ENCODE results near the gene IL1A.

Gene IL1A

DNA sequence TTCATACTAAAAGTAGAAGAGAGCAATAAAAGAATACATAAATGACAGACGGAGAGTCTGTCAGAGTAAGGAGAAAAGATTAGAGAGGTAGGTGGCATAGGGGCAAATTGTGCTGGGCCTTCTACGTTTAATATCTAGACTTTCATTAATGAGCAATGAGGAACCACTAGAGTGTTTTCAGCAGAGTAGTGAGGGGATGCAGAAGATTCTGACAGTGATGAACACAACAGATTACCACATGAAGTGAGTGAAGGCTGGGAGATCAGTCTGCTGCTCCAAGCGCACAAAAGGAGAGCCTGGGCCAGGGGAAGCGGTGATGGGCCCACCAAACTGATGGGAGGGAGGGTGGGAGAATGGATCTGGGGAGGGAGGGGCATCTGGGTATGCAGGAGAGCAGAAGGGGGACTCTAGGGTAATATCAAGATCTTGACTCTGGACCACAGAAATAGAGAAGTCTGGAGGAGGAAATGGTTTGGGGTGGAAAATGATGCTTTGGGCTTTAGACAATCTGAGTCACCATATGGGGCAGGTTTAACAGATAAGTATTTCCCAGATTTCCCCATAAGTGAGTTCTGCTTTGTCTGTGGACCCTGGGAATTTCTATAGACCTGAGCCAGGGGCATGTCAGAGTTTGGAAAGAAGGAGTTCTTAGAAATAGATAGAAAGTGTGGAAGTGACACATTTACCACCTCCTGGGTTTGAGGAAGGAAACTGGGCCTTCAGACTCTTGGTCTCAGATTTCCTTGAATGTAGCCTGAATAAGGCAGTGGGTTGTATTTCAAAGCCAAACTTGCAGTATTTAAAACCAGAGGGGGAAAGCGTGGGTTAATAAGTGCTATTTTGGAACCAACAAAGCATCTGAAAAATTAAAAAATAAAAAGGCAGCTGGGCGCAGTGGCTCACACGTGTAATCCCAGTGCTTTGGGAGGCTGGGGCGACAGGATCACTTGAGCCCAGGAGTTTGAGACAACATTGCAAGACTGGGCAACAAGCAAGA, 15.0 kb upstream of the IL1A start:
- H3K36me3 ChIP-seq (ENCODE audit: insufficient read depth, low read length) = no peaks in the 10 kb centered on the region
- H3K4me3 ChIP-seq (ENCODE audit: low read length) = no peak overlapping the region
- no peak overlapping the region for H3K27ac ChIP-seq (ENCODE audit: low read depth, low read length)
- no peaks in the 10 kb centered on the region for H3K9me3 ChIP-seq (ENCODE audit: insufficient read depth, low read depth, low read length)
- H3K4me1 ChIP-seq (ENCODE audit: insufficient read depth, low read length) = no peaks in the 10 kb centered on the region
- no peak overlapping the region for H3K9ac ChIP-seq (ENCODE audit: low read depth, low read length)
- 90% methylated on average over 8 of the region's 8 CpGs for WGBS
- H3K27me3 ChIP-seq (ENCODE audit: insufficient read depth, low read length) = no peaks in the 10 kb centered on the region

DNA sequence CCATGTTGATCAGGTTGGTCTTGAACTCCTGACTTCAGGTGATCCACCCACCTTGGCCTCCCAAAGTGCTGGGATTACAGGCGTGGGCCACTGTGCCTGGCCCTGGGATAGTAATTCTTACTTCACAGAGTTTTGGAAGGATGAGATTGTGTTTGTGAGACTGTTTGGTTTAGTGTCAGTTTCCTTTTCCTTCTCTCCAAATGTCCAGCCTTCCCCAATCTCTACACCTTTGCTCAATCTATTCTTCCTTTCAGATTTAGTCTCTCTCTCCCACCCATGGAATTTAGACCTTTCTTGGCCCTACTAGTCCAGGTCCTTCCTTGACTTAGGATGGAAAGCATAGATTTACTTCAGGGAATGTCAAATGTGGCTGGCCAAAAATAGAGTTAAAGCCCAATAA, 12.2 kb upstream of the IL1A start:
- H3K27me3 ChIP-seq (ENCODE audit: insufficient read depth, low read length) = no peaks in the 10 kb centered on the region
- WGBS = 0% methylated on average over 1 of the region's 1 CpG

DNA sequence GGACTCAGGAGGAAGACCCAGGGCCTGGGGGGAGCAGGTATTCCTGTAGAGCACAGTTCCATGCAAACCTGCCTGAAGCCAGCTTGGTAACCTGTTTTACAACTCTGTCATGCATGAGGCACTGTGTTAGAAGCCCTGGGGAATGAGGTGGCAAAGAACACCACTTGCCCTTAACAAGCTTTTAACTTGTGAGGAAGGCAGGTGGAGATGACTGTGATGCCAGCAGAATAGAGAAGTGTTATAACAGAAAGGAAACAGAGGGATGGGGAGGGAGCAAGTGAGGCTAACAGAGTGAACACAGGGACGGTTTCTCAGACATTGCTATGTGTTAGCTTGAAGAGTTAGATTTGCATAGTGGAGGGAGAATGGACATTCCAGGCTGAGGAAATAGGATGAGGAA, 11.5 kb upstream of the IL1A start:
- H3K9me3 ChIP-seq (ENCODE audit: insufficient read depth, low read depth, low read length) = no peaks in the 10 kb centered on the region
- no peak overlapping the region for H3K27ac ChIP-seq (ENCODE audit: low read depth, low read length)
- H3K9ac ChIP-seq (ENCODE audit: low read depth, low read length) = no peak overlapping the region
- no peak overlapping the region for H3K4me3 ChIP-seq (ENCODE audit: low read length)
- no peaks in the 10 kb centered on the region for H3K36me3 ChIP-seq (ENCODE audit: insufficient read depth, low read length)
- WGBS = 80% methylated on average over 1 of the region's 1 CpG
- peaks cover 5% of the 10 kb centered on the region; the same call in 1 of the 2 replicates for H3K4me1 ChIP-seq (ENCODE audit: insufficient read depth, low read length)
- no peaks in the 10 kb centered on the region for H3K27me3 ChIP-seq (ENCODE audit: insufficient read depth, low read length)

More for the DNA sequence above, 12.2 kb upstream of the IL1A start:
- Histone ChIP-seq H3K27ac (ENCODE audit: low read depth, low read length) (no peak overlapping the region), H3K9ac (ENCODE audit: low read depth, low read length) (no peak overlapping the region), H3K4me1 (ENCODE audit: insufficient read depth, low read length) (peaks cover 1% of the 10 kb centered on the region; the same call in 1 of the 2 replicates), H3K4me3 (ENCODE audit: low read length) (no peak overlapping the region), H3K36me3 (ENCODE audit: insufficient read depth, low read length) (no peaks in the 10 kb centered on the region), H3K9me3 (ENCODE audit: insufficient read depth, low read depth, low read length) (no peaks in the 10 kb centered on the region)

DNA sequence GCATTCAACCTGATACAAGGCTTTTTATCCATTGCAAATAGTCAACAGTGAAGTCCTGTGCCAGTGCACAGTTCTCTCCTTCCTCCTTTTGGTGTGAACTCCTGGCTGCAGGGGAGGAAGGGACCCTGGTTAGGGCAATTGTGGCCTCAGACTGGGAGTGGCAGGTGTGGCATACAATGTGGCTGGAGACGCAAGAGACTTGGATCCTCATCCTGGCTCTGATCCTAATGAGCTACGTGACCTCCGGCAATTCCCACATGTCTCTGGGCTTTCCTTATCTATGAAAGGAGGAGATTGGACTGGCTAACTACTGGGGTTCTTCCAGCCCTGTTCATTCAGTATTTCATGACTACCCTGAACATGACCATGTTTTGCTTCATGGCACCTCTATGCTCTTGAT, 10.5 kb upstream of the IL1A start:
- WGBS = 97% methylated on average over 3 of the region's 3 CpGs
- H3K27ac ChIP-seq (ENCODE audit: low read depth, low read length) = no peak overlapping the region
- no peaks in the 10 kb centered on the region for H3K36me3 ChIP-seq (ENCODE audit: insufficient read depth, low read length)
- H3K4me1 ChIP-seq (ENCODE audit: insufficient read depth, low read length) = peaks cover 5% of the 10 kb centered on the region; the same call in 1 of the 2 replicates
- no peak overlapping the region for H3K4me3 ChIP-seq (ENCODE audit: low read length)
- H3K27me3 ChIP-seq (ENCODE audit: insufficient read depth, low read length) = no peaks in the 10 kb centered on the region
- no peaks in the 10 kb centered on the region for H3K9me3 ChIP-seq (ENCODE audit: insufficient read depth, low read depth, low read length)
- H3K9ac ChIP-seq (ENCODE audit: low read depth, low read length) = no peak overlapping the region

DNA sequence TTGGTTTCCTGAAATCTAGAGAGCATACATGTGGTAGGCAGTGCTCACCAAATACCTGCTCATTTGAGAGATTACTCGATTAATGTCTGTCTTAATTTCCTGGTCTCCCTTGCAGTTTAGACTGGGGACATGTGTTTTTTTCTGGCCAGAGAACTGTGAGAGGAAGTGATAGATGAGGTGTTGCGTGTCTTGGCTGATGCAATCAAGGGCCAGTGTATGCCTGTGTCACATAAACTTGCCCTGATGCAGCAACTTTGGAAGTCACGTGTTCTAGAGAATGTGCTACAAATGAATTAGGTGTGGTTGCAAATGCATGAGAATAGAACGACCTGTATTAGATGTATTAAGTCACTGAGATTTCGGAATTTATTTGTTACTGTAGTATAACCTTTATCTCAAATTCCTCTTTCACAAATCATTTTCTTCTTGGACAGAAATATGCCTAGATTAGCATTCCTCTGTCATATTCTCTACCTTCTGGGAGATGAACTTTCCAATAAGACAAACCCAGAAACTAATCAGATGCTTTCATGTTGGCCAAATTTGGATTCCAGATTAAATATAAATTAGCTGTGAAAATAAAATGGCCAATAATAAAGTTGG, 9.9 kb upstream of the IL1A start:
- Histone ChIP-seq H3K27ac (ENCODE audit: low read depth, low read length) (no peak overlapping the region), H3K4me1 (ENCODE audit: insufficient read depth, low read length) (peaks cover 5% of the 10 kb centered on the region; the same call in 1 of the 2 replicates), H3K9me3 (ENCODE audit: insufficient read depth, low read depth, low read length) (no peaks in the 10 kb centered on the region), H3K9ac (ENCODE audit: low read depth, low read length) (no peak overlapping the region), H3K4me3 (ENCODE audit: low read length) (no peak overlapping the region), H3K27me3 (ENCODE audit: insufficient read depth, low read length) (no peaks in the 10 kb centered on the region), H3K36me3 (ENCODE audit: insufficient read depth, low read length) (no peaks in the 10 kb centered on the region)
- 95% methylated on average over 4 of the region's 5 CpGs for WGBS

DNA sequence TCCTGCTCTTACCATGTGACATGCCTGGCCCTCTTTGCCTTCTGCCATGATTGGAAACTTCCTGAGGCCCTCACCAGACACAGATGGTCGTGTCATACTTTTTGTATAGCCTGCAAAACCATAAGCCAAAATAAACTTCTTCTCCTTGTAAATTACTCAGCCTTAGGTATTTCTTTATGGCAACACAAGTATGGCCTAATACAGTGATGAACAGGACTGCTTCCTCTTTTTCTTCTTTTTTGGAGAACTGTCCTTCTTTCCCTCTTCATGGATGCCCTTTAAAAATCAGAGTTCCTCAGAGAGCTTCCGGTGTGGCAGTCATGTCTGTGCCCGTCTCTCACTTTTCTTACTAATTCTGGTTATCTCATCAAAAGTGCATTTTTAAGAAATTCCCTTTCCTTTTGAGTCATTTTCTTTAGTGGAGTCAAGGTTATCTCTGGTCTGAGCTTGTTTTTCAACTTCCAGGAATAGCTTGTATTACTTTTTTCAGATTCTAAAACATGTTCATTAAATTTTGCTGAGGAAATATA, 9.2 kb upstream of the IL1A start:
- Histone ChIP-seq H3K4me1 (ENCODE audit: insufficient read depth, low read length) (peaks cover 5% of the 10 kb centered on the region; the same call in 1 of the 2 replicates), H3K9ac (ENCODE audit: low read depth, low read length) (no peak overlapping the region), H3K27me3 (ENCODE audit: insufficient read depth, low read length) (no peaks in the 10 kb centered on the region), H3K9me3 (ENCODE audit: insufficient read depth, low read depth, low read length) (no peaks in the 10 kb centered on the region), H3K36me3 (ENCODE audit: insufficient read depth, low read length) (no peaks in the 10 kb centered on the region), H3K4me3 (ENCODE audit: low read length) (no peak overlapping the region), H3K27ac (ENCODE audit: low read depth, low read length) (no peak overlapping the region)
- WGBS = 95% methylated on average over 3 of the region's 3 CpGs

DNA sequence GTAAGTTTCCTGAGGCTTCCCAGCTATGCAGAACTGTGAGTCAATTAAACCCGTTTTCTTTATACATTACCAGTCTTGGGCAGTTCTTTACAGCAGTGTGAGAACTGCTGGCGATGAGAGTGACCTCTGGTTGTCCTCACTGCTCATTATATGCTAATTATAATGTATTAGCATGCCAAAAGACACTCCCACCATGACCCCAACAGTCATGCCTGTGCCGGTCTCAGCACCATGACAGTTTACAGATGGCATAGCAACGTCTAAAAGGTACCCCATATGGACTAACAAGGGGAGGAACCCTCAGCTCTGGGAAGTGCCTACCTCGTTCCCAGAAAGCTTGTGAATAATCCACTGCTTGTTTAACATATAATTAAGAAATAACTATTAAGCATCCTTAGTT, 8.1 kb upstream of the IL1A start:
- Histone ChIP-seq H3K36me3 (ENCODE audit: insufficient read depth, low read length) (no peaks in the 10 kb centered on the region), H3K4me1 (ENCODE audit: insufficient read depth, low read length) (peaks cover 5% of the 10 kb centered on the region; the same call in 1 of the 2 replicates), H3K27ac (ENCODE audit: low read depth, low read length) (no peak overlapping the region), H3K9ac (ENCODE audit: low read depth, low read length) (no peak overlapping the region), H3K27me3 (ENCODE audit: insufficient read depth, low read length) (no peaks in the 10 kb centered on the region), H3K4me3 (ENCODE audit: low read length) (no peak overlapping the region), H3K9me3 (ENCODE audit: insufficient read depth, low read depth, low read length) (no peaks in the 10 kb centered on the region)
- 82% methylated on average over 4 of the region's 5 CpGs for WGBS

DNA sequence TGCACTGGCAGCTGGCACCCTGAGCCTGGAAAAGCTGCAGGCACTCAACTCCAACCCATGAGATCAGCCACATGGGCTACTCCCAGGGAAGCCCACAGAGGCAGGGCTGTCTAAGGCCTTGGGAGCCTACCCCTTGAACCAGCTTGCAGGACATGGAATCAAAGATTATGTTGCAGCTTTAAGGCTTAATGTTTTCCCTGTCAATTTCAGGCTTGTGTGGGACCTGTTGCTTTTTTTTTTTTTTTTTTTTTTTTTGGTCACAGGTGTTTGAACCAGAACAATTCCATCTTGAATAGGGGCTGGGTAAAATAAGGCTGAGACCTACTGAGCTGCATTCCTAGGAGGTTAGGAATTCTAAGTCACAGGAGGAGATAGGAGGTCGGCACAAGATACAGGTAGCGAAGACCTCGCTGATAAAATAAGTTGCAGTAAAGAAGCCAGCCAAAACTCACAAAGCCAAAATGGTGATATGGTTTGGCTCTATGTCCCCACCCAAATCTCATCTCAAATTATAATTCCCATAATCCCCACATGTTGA, 7.5 kb upstream of the IL1A start:
- H3K9me3 ChIP-seq (ENCODE audit: insufficient read depth, low read depth, low read length) = no peaks in the 10 kb centered on the region
- H3K27me3 ChIP-seq (ENCODE audit: insufficient read depth, low read length) = no peaks in the 10 kb centered on the region
- H3K9ac ChIP-seq (ENCODE audit: low read depth, low read length) = no peak overlapping the region
- H3K4me3 ChIP-seq (ENCODE audit: low read length) = no peak overlapping the region
- 98% methylated on average over 3 of the region's 3 CpGs for WGBS
- H3K36me3 ChIP-seq (ENCODE audit: insufficient read depth, low read length) = no peaks in the 10 kb centered on the region
- no peak overlapping the region for H3K27ac ChIP-seq (ENCODE audit: low read depth, low read length)
- peaks cover 5% of the 10 kb centered on the region; the same call in 1 of the 2 replicates for H3K4me1 ChIP-seq (ENCODE audit: insufficient read depth, low read length)

DNA sequence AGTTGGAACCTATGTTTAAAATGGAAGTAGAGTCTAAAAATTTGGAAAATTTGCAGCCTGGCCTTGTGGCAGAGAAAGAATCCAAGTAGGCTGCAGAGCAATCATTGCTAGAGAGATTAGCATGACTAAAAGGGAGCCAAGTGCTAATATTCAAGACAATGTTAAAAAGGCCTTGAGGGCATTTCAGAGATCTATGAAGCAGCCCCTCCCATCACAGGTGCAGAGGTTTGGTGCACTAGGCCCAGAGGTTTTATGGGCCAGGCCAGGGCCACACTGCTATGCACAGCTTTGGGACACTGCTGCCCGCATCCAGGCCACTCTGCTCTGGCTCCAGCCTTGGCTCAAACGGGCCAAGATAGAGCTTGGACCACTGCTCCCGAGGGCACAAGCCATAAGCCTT, 6.7 kb upstream of the IL1A start:
- no peak overlapping the region for H3K4me3 ChIP-seq (ENCODE audit: low read length)
- no peak overlapping the region for H3K27ac ChIP-seq (ENCODE audit: low read depth, low read length)
- H3K27me3 ChIP-seq (ENCODE audit: insufficient read depth, low read length) = no peaks in the 10 kb centered on the region
- peaks cover 5% of the 10 kb centered on the region; the same call in 1 of the 2 replicates for H3K4me1 ChIP-seq (ENCODE audit: insufficient read depth, low read length)
- 91% methylated on average over 3 of the region's 3 CpGs for WGBS
- no peaks in the 10 kb centered on the region for H3K36me3 ChIP-seq (ENCODE audit: insufficient read depth, low read length)
- H3K9me3 ChIP-seq (ENCODE audit: insufficient read depth, low read depth, low read length) = no peaks in the 10 kb centered on the region
- no peak overlapping the region for H3K9ac ChIP-seq (ENCODE audit: low read depth, low read length)

DNA sequence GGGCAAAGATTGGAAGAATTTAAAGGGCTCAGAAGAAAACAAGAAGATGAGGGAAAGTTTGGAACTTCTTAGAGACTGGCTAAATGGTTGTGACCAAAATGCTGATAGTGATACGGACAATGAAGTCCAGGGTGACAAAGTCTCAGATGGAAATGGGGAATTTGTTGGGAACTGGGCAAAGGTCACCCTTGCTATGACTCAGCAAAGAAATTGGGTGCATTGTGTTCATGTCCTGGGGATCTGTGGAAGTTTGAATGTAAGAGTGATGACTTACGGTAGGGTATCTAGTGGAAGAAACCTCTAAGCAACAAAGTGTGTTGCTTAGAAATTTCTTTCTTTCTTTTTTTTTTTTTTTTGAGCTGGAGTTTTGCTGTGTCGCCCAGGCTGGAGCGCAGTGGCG, 6.0 kb upstream of the IL1A start:
- Histone ChIP-seq H3K4me1 (ENCODE audit: insufficient read depth, low read length) (peaks cover 5% of the 10 kb centered on the region; the same call in 1 of the 2 replicates), H3K27me3 (ENCODE audit: insufficient read depth, low read length) (no peaks in the 10 kb centered on the region), H3K36me3 (ENCODE audit: insufficient read depth, low read length) (no peaks in the 10 kb centered on the region), H3K27ac (ENCODE audit: low read depth, low read length) (no peak overlapping the region), H3K9me3 (ENCODE audit: insufficient read depth, low read depth, low read length) (no peaks in the 10 kb centered on the region), H3K9ac (ENCODE audit: low read depth, low read length) (no peak overlapping the region), H3K4me3 (ENCODE audit: low read length) (no peak overlapping the region)
- WGBS = 89% methylated on average over 5 of the region's 5 CpGs

DNA sequence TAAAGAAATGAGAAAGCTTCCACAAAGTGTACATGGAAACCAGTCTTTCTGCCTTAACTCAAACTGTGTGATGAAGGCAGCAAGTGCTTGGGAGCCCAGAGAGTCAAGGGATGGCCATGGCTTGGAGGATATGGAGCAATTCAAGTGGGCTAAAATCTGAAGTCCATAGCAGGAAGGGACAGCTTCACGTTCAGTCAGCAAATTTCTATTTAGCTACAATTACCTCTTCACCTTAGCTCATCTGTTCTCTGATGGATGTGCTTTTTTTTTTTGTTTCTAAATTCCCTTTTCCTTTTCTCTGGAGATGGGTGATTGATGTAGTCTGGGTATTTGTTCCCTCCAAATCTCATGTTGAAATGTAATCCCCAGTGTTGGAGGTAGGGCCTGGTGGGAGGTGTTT, 4.9 kb upstream of the IL1A start:
- Histone ChIP-seq H3K9ac (ENCODE audit: low read depth, low read length) (no peak overlapping the region), H3K4me1 (ENCODE audit: insufficient read depth, low read length) (peaks cover 16% of the 10 kb centered on the region), H3K36me3 (ENCODE audit: insufficient read depth, low read length) (no peaks in the 10 kb centered on the region), H3K27ac (ENCODE audit: low read depth, low read length) (no peak overlapping the region), H3K27me3 (ENCODE audit: insufficient read depth, low read length) (no peaks in the 10 kb centered on the region), H3K9me3 (ENCODE audit: insufficient read depth, low read depth, low read length) (no peaks in the 10 kb centered on the region), H3K4me3 (ENCODE audit: low read length) (no peak overlapping the region)
- 100% methylated on average over 1 of the region's 1 CpG for WGBS

Measured in HUES64 (cell line).